Prostate gland (tissue), 2 donors: ENCODE results near the gene CDC6.

Experiments used
- POLR2AphosphoS5 ChIP-seq: sonication (generic); formaldehyde crosslinking; IDR thresholded peaks from one replicate; pipeline ENCODE4 v1.6.1; 2017; ENCODE audit warnings: antibody characterized with exemption
- TF ChIP-seq, protein P1 (sequence below), 4 experiments: fragments of 200-600 bp in 2 of 4; fragments of 450-650 bp in 2 of 4; sonication (generic) in 2 of 4; IDR thresholded peaks; 1 replicate in 3 of 4; 2 replicates in 1 of 4; pipeline ENCODE4 v1.5.1; 2016 to 2019; ENCODE audit warnings: antibody characterized with exemption in 4 of 4, mild to moderate bottlenecking in 2 of 4, moderate library complexity in 2 of 4

- TF ChIP-seq, protein P1, sequence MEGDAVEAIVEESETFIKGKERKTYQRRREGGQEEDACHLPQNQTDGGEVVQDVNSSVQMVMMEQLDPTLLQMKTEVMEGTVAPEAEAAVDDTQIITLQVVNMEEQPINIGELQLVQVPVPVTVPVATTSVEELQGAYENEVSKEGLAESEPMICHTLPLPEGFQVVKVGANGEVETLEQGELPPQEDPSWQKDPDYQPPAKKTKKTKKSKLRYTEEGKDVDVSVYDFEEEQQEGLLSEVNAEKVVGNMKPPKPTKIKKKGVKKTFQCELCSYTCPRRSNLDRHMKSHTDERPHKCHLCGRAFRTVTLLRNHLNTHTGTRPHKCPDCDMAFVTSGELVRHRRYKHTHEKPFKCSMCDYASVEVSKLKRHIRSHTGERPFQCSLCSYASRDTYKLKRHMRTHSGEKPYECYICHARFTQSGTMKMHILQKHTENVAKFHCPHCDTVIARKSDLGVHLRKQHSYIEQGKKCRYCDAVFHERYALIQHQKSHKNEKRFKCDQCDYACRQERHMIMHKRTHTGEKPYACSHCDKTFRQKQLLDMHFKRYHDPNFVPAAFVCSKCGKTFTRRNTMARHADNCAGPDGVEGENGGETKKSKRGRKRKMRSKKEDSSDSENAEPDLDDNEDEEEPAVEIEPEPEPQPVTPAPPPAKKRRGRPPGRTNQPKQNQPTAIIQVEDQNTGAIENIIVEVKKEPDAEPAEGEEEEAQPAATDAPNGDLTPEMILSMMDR (IDR thresholded peaks at IDR 0.05): no peak
- TF ChIP-seq POLR2AphosphoS5: no peak
Measured at GRCh38 chr17:40326832-40327199, 39.1 kb downstream of the CDC6 start.
